ENCODE data around the gene AGAP2.
"Not testable (repeated sequence)": the region's sequence is repeated elsewhere in the genome, so short reads cannot be mapped to it uniquely, and the experiment has no call there.

Gene AGAP2

GRCh38 chr12:57738661-57739237 is at the start of gene AGAP2:
Gene AGAP2 (minus strand): TSS chr12:57738742. CDS start chr12:57738246, 496 bp downstream.
- Mint-ChIP-seq H3K27ac (peak within 1 kb of the TSS; percentile 83), H3K27me3 (no peaks in the 10 kb centered on the region), H3K4me1 (ENCODE audit: low read depth) (peaks cover 45% of the 10 kb centered on the region), H3K36me3 (ENCODE audit: low read depth) (peaks cover 54% of the 10 kb centered on the region), H3K9me3 (no peaks in the 10 kb centered on the region), H3K4me3 (peak within 1 kb of the TSS; percentile 53)
- no peak for DNase-seq

GRCh38 chr12:57783861-57784260 is 45.3 kb upstream of the AGAP2 start:
- H3K36me3 Mint-ChIP-seq (ENCODE audit: low read depth), result peaks cover 55% of the 10 kb centered on the region
- peak overlapping the region; percentile 76 for H3K4me3 Mint-ChIP-seq
- H3K9me3 Mint-ChIP-seq, result no peaks in the 10 kb centered on the region
- no peaks in the 10 kb centered on the region for H3K27me3 Mint-ChIP-seq
- no peak for DNase-seq
- H3K27ac Mint-ChIP-seq, result peak overlapping the region; percentile 77
- H3K4me1 Mint-ChIP-seq (ENCODE audit: low read depth), result peaks cover 34% of the 10 kb centered on the region

DNA sequence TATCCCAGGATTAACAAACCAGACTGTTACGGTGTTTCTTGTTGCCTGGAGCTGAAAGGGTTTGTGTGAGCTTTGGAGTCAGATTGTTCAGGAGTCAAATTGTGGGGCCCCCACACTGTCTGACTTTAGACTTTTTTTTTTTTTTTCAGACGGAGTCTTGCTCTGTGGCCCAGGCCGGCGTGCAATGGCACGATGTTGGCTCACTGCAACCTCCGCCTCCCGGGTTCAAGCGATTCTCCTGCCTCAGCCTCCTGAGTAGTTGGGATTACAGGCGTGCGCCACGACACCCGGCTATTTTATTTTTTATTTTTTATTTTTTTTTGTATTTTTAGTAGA is 44.9 kb upstream of the AGAP2 start:
- no peak for DNase-seq
- Mint-ChIP-seq H3K36me3 (ENCODE audit: low read depth) (peaks cover 53% of the 10 kb centered on the region), H3K4me3 (peak overlapping the region; percentile 100), H3K9me3 (no peaks in the 10 kb centered on the region), H3K27ac (peak overlapping the region; percentile 97), H3K4me1 (ENCODE audit: low read depth) (peaks cover 35% of the 10 kb centered on the region), H3K27me3 (no peaks in the 10 kb centered on the region)

- H3K27ac Mint-ChIP-seq, result peak within 1 kb of the TSS; percentile 97
- H3K27me3 Mint-ChIP-seq, result no peaks in the 10 kb centered on the region
- H3K4me1 Mint-ChIP-seq (ENCODE audit: low read depth), result peaks cover 34% of the 10 kb centered on the region
- H3K36me3 Mint-ChIP-seq (ENCODE audit: low read depth), result peaks cover 49% of the 10 kb centered on the region
- H3K9me3 Mint-ChIP-seq, result no peaks in the 10 kb centered on the region
- DNase-seq, result peak; percentile 97
- H3K4me3 Mint-ChIP-seq, result peak within 1 kb of the TSS; percentile 100
Measured at GRCh38 chr12:57782608-57783465, 44.3 kb upstream of the AGAP2 start, which contains the start of gene TSFM. Gene TSFM (plus strand): TSS chr12:57782787. CDS start chr12:57782802, 15 bp downstream.

GRCh38 chr12:57782243-57782607 is 43.7 kb upstream of the AGAP2 start:
- no peaks in the 10 kb centered on the region for H3K27me3 Mint-ChIP-seq
- no peaks in the 10 kb centered on the region for H3K9me3 Mint-ChIP-seq
- H3K4me3 Mint-ChIP-seq, result peak overlapping the region; percentile 100
- H3K36me3 Mint-ChIP-seq (ENCODE audit: low read depth), result peaks cover 43% of the 10 kb centered on the region
- DNase-seq, result no peak
- peak overlapping the region; percentile 97 for H3K27ac Mint-ChIP-seq
- H3K4me1 Mint-ChIP-seq (ENCODE audit: low read depth), result peaks cover 32% of the 10 kb centered on the region

DNA sequence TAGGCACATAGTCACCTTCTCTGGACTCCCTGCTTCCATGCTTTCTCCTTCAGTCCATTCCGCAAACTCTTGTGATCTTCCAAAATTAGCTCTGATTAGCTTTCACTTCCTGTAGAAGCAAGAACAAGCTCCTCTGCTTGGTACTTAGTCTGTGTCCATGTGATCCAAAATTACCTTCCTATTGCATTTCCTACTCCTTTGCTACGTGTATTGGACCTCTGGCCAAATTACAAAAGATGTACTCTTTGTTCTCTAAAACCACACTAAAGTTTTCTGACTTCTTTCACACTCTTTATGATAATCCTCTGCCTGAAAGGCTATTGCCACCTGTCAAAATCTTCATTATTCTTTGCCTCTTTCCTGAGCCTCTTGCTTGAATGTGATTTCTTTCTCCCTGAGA is 43.3 kb upstream of the AGAP2 start:
- H3K36me3 Mint-ChIP-seq (ENCODE audit: low read depth), result peaks cover 39% of the 10 kb centered on the region
- no peak for DNase-seq
- no peaks in the 10 kb centered on the region for H3K9me3 Mint-ChIP-seq
- no peaks in the 10 kb centered on the region for H3K27me3 Mint-ChIP-seq
- no peak overlapping the region for H3K4me3 Mint-ChIP-seq
- H3K27ac Mint-ChIP-seq, result peak overlapping the region; percentile 97
- H3K4me1 Mint-ChIP-seq (ENCODE audit: low read depth), result peaks cover 32% of the 10 kb centered on the region

GRCh38 chr12:57781244-57781643 is 42.7 kb upstream of the AGAP2 start:
- Mint-ChIP-seq H3K36me3 (ENCODE audit: low read depth) (peaks cover 33% of the 10 kb centered on the region), H3K27ac (peak overlapping the region; percentile 97), H3K27me3 (no peaks in the 10 kb centered on the region), H3K4me3 (no peak overlapping the region), H3K9me3 (no peaks in the 10 kb centered on the region), H3K4me1 (ENCODE audit: low read depth) (peaks cover 31% of the 10 kb centered on the region)
- DNase-seq, result no peak

DNA sequence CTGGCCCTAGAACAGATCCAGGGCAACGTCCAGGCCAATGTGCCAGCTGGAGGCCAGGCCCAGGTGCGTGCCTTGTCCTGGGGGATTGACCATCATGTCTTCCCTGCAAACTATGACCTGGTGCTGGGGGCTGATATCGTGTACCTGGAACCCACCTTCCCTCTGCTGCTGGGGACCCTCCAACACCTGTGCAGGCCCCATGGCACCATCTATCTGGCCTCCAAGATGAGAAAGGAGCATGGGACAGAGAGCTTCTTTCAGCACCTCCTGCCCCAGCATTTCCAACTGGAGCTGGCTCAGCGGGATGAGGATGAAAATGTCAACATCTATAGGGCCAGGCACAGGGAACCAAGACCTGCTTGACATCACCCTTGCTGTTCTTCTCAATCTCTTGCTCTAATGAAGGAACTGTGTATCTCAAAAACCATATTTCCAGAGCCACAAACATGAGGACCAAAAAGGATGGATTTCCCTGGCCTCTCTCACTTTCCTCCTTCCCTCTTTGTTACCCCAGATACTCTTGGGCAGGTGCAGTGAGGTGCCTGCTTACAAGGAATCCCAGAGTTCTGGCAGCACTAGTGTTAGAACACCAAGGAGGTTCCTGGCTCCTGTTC is 41.8 kb upstream of the AGAP2 start:
- H3K27me3 Mint-ChIP-seq, result no peaks in the 10 kb centered on the region
- H3K4me3 Mint-ChIP-seq, result no peak overlapping the region
- H3K4me1 Mint-ChIP-seq (ENCODE audit: low read depth), result peaks cover 30% of the 10 kb centered on the region
- peaks cover 29% of the 10 kb centered on the region for H3K36me3 Mint-ChIP-seq (ENCODE audit: low read depth)
- peak overlapping the region; percentile 28 for H3K27ac Mint-ChIP-seq
- no peak for DNase-seq
- no peaks in the 10 kb centered on the region for H3K9me3 Mint-ChIP-seq

DNA sequence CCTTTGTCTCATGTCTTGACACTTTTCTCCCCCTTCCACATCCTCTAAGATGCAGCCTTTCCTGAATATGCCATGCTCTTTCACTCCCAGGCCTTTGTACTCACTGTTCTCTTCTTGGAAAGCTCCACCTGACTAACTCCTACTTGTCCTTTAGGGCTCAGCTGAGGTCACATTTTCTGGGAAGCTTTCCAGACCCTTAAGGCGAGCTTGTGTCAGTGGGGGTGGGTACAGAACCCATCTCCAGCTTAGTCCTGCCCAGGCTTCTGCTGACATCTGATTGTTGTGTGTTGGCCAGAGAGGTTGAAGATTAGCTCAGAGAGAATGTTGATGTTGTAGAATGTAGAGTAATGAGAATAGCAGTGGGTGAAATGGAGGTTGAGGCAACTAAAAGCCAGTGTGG is 41.2 kb upstream of the AGAP2 start:
- Mint-ChIP-seq H3K36me3 (ENCODE audit: low read depth) (peaks cover 25% of the 10 kb centered on the region), H3K4me1 (ENCODE audit: low read depth) (peaks cover 30% of the 10 kb centered on the region), H3K27me3 (no peaks in the 10 kb centered on the region), H3K4me3 (no peak overlapping the region), H3K9me3 (no peaks in the 10 kb centered on the region), H3K27ac (no peak overlapping the region)
- no peak for DNase-seq

DNA sequence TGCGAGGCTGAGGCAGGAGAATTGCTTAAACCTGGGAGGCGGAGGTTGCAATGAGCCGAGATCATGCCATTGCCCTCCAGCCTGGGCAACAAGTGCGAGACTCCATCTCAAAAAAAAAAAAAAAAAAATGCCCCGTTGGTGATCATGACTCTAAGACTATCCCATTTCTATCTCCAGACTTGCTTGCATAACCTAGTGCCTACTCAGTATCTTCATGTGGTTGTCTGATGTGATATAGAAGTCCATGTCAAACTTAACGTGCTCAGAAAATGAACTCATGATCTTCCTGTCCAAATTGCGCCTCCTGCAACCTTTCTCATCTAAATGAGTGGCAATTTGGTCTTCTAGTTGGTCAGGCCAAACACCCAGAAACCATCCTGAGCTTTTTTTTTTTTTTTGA is 39.4 kb upstream of the AGAP2 start:
- no peaks in the 10 kb centered on the region for H3K27me3 Mint-ChIP-seq
- H3K27ac Mint-ChIP-seq, result no peak overlapping the region
- no peak for DNase-seq
- H3K36me3 Mint-ChIP-seq (ENCODE audit: low read depth), result peaks cover 17% of the 10 kb centered on the region
- H3K9me3 Mint-ChIP-seq, result no peaks in the 10 kb centered on the region
- H3K4me3 Mint-ChIP-seq, result no peak overlapping the region
- H3K4me1 Mint-ChIP-seq (ENCODE audit: low read depth), result peaks cover 30% of the 10 kb centered on the region

DNA sequence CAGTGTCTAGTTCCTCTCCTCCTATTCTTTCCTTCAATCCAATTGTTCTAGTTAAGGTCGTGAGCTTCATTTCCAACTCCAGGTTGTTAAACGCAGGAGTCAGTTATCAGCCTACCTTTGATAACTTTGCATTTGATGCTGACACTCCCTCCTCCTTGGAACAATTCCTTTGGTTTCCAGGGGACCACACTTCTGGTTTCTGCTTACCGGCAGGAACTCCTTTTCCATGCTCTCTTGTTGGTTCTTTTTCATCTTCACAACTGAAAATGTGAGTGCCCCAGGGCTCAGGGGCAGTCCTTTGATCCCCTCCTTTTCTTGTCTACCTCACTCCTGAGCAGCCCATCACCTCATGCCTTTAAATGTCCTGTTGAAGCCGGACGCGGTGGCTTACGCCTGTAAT is 38.8 kb upstream of the AGAP2 start:
- Mint-ChIP-seq H3K27ac (no peak overlapping the region), H3K27me3 (no peaks in the 10 kb centered on the region), H3K4me1 (ENCODE audit: low read depth) (peaks cover 28% of the 10 kb centered on the region), H3K9me3 (no peaks in the 10 kb centered on the region), H3K4me3 (no peak overlapping the region), H3K36me3 (ENCODE audit: low read depth) (peaks cover 15% of the 10 kb centered on the region)
- no peak for DNase-seq

- Mint-ChIP-seq H3K27ac (no peak overlapping the region), H3K36me3 (ENCODE audit: low read depth) (peaks cover 22% of the 10 kb centered on the region), H3K4me3 (no peak overlapping the region), H3K9me3 (no peaks in the 10 kb centered on the region), H3K4me1 (ENCODE audit: low read depth) (peaks cover 22% of the 10 kb centered on the region), H3K27me3 (no peaks in the 10 kb centered on the region)
- no peak for DNase-seq
Measured at GRCh38 chr12:57776247-57776587, 37.7 kb upstream of the AGAP2 start.

DNA sequence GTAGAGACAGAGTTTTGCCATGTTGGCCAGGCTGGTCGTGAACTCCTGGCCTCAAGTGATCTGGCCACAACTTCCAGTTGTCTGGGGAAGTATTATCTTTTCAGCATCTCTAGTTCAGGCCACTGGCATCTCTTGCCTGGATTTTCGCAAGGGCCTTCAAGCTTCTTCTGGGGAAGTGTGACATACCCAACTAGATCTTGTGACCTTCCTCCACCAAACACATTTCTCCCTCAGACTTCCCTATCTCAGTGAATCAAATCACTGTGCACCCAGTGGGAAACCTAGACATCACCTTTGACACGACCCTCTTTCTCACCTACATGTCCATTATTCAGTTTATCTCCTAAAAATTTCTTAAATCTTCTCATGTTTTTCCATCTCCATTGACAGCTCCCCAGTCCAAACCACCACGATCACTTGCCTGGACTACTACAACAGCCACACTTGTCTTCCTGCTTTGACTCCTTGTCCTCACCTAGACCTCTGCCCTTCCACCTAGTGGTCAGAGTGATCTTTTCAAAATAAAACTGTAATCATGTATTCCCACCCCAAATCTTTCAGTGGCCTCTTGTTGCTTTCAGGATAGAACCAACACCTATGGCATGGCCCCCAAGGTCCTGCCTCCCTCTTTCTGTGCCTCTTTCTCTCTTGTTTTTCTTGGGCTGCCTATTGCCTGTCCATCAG is 37.2 kb upstream of the AGAP2 start:
- Mint-ChIP-seq H3K4me3 (no peak overlapping the region), H3K27ac (no peak overlapping the region), H3K36me3 (ENCODE audit: low read depth) (peaks cover 27% of the 10 kb centered on the region), H3K9me3 (no peaks in the 10 kb centered on the region), H3K27me3 (no peaks in the 10 kb centered on the region), H3K4me1 (ENCODE audit: low read depth) (peaks cover 25% of the 10 kb centered on the region)
- DNase-seq, result no peak

DNA sequence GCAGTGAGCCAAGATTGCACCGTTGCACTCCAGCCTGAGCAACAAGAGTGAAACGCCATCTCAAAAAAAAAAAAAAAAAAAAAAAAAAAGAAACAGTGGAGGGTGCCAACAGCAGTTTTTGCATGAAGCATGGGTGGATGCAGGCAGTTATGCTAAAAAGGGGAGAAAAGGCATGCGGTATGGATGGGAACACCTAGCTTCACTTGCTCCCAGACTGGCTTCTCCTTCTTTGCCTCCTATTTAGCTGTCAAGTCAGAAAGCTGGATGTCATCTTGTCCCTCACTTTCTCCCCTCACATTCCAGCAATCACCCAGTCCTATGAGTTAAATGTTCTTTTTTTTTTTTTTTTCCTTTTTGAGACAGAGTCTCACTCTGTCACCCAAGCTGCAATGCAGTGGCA is 36.5 kb upstream of the AGAP2 start:
- H3K27me3 Mint-ChIP-seq, result no peaks in the 10 kb centered on the region
- no peak overlapping the region for H3K27ac Mint-ChIP-seq
- H3K36me3 Mint-ChIP-seq (ENCODE audit: low read depth), result peaks cover 33% of the 10 kb centered on the region
- no peak overlapping the region for H3K4me3 Mint-ChIP-seq
- H3K4me1 Mint-ChIP-seq (ENCODE audit: low read depth), result peaks cover 25% of the 10 kb centered on the region
- DNase-seq, result no peak
- H3K9me3 Mint-ChIP-seq, result no peaks in the 10 kb centered on the region

- not testable (repeated sequence) for H3K9me3 Mint-ChIP-seq, H3K4me3 Mint-ChIP-seq
Measured at GRCh38 chr12:57774634-57775033, 36.1 kb upstream of the AGAP2 start.

More at GRCh38 chr12:57774634-57775033, 36.1 kb upstream of the AGAP2 start:
- not testable (repeated sequence) for H3K27ac Mint-ChIP-seq, DNase-seq, H3K27me3 Mint-ChIP-seq
- H3K4me1 Mint-ChIP-seq (ENCODE audit: low read depth), result peaks cover 27% of the 10 kb centered on the region
- peaks cover 37% of the 10 kb centered on the region for H3K36me3 Mint-ChIP-seq (ENCODE audit: low read depth)

Data from activated T-cell treated with anti-CD3 and anti-CD28 coated beads, Interleukin-2, amount 50 U/mL, for 24 hours (primary cell).